ENCODE data around the gene VAV2.

Gene VAV2

DNA sequence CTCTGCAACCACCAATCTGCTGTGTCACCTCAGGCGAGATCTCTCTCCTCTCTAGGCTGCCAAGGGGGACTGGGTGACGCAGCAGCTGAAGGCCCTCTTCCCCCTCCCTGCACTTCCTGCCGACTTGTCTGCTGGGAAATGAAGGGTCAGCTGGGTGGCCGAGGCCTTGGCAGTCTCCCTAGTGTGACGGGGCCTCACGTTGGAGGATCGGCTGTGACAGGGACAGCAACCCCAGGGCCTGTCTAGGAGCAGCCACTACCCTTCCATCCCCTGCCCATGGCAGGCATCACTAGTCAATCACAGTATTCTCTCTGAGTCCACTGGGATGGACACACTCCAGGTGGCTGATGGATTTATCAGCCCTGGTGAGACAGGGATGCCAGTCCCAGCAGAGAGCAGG, 146.7 kb downstream of the VAV2 start:
- H3K4me3 ChIP-seq (ENCODE audit: low read depth, low read length): no peak overlapping the region
- TF ChIP-seq, protein P1, sequence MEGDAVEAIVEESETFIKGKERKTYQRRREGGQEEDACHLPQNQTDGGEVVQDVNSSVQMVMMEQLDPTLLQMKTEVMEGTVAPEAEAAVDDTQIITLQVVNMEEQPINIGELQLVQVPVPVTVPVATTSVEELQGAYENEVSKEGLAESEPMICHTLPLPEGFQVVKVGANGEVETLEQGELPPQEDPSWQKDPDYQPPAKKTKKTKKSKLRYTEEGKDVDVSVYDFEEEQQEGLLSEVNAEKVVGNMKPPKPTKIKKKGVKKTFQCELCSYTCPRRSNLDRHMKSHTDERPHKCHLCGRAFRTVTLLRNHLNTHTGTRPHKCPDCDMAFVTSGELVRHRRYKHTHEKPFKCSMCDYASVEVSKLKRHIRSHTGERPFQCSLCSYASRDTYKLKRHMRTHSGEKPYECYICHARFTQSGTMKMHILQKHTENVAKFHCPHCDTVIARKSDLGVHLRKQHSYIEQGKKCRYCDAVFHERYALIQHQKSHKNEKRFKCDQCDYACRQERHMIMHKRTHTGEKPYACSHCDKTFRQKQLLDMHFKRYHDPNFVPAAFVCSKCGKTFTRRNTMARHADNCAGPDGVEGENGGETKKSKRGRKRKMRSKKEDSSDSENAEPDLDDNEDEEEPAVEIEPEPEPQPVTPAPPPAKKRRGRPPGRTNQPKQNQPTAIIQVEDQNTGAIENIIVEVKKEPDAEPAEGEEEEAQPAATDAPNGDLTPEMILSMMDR (IDR thresholded peaks at IDR 0.05; ENCODE audit: low read depth, low read length): no peak

DNA sequence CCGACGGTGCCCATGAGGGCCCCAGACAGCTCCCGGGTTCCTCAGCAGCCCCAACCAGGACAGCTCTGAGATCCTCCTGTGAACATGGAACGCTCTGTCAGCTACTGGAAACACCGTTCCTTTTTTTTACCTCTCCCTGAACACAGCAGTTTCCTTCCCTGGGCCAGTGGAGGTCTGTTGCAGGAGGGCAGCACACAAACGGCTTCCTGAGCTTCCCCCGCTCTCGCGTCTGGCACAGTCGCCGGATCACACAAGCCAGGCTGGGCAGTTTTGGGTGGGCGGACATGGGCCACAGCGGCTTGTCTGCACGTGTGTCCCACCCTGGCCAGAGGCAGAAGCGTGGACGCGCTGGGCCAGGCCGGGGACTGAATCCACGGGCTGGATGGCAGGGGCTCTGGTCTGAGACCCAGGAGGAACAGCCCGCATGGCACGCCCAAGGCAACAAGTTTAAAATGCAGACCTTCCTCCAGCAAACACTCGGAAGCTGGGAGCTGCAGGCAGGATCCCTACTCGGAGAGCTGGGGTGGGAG, 147.2 kb downstream of the VAV2 start:
- TF ChIP-seq, protein P1 (IDR thresholded peaks at IDR 0.05; ENCODE audit: low read depth, low read length): no peak
- no peak overlapping the region for H3K4me3 ChIP-seq (ENCODE audit: low read depth, low read length)

DNA sequence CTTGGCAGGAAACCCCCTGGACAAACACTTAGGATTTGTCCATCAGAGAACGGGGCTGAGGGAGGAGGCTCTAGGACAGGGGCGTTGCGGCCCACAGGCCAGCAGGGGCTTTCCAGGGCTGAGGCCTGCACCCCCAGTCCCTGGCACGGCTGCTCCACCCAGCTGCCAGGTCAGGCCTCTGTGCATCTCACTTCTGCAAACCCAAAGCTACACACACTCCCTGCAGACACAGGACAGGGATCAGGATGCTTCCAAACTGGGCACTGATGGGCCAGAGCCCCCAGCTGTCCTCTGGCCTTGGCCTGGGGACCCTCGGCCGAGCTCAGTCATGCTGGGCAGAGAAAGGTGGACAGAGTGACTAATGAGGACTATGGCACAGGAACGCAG, 147.7 kb downstream of the VAV2 start:
- no peak overlapping the region for H3K4me3 ChIP-seq (ENCODE audit: low read depth, low read length)
- TF ChIP-seq, protein P1 (IDR thresholded peaks at IDR 0.05; ENCODE audit: low read depth, low read length): no peak

DNA sequence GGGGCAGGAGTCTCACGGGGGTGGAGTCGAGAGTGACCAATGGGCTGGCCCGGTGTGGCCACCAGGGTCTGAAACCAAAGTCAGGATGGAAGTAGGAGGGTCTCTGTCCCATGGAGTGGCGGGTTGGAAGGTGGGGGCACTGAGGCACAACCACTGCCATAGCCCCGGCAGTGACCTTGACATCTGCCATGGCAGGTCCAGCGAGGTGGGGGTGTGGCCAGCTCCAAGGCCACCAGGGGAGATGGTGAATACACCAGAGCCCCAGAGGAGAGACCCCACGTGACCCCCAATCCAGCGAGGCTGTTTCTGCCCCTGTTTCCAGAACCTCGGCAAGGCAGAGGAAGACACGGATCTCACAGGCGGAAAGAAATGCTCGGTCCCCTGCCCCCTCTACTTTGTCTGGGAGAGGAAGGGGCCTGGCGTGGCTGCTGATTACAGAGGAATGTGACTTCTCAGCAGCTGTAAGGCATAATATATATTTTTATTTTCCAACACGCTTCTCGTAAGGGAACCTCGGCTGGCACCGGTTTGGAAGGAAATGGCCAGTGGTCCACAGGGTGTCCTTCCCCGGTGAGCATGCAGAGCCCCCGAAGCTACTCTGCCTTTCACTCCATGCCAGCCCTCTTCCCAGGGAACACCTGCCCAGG, 148.2 kb downstream of the VAV2 start:
- H3K4me3 ChIP-seq (ENCODE audit: low read depth, low read length): no peak overlapping the region
- TF ChIP-seq, protein P1 (IDR thresholded peaks at IDR 0.05; ENCODE audit: low read depth, low read length): no peak

DNA sequence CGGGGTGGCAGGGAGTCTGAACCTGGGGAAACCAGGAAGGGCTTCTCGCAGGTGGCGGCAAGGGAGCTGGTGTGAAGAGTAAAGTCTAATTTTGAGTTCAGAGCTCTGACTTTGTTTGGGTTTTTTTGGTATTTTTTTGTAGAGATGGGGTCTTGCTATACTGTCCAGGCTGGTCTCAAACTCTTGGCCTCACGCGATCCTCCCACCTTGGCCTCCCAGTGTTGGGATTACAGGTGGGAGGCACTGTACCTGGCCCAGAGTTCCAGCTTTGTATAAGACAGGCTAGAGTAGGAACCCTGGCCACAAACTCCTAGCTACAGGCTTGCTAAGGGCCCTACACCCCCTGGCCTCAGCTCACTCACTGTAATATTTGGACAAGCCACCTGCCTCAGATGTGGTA, 148.9 kb downstream of the VAV2 start:
- no peak overlapping the region for H3K4me3 ChIP-seq (ENCODE audit: low read depth, low read length)
- TF ChIP-seq, protein P1 (IDR thresholded peaks at IDR 0.05; ENCODE audit: low read depth, low read length): no peak

DNA sequence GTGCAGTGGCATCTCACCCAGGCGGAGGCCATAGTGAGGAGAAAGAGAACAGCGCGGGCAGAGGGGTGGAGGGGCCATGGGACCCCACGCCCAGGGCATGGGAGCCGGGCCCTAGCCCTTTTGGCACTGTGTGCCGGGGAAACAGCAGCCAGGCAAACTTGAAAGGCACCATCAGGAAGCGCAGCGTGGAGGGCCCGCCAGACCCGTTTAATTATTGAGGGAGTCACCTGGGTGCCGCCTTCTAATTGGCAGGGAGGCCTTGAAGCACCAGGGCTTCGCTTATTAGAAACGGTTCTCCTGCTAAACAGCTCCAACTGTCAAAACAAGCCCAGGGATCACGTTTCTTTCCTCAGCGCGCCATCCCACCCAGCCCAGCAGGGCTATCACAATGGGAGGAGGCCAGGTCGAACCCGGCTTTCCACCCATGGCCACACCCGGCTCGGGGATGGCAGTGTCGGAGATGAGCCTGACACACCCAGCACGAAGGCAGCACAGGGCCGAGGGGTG, 149.3 kb downstream of the VAV2 start:
- no peak overlapping the region for H3K4me3 ChIP-seq (ENCODE audit: low read depth, low read length)
- TF ChIP-seq, protein P1 (IDR thresholded peaks at IDR 0.05; ENCODE audit: low read depth, low read length): no peak

DNA sequence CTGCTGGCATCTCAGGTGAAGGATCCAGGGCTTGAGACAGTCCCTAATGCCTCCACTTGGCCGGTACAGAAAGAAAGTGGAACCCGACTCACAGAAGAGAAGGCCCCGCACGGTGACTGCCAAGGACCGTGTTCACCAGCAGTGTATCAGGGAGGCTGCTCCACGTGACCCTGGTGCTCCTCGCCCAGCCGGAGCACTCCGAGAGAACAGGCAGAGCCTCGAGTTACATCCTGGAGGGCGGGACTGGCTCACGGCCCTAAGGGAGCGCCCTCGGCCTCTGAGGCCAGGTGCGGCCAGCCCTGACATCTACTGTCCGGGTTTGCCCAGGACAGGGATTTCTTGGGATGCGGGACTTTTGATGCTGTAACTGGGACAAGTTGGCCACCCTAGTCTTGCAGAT, 149.9 kb downstream of the VAV2 start:
- no peak overlapping the region for H3K4me3 ChIP-seq (ENCODE audit: low read depth, low read length)
- TF ChIP-seq, protein P1 (IDR thresholded peaks at IDR 0.05; ENCODE audit: low read depth, low read length): no peak
